ENCODE data around the gene TXNRD1. TPM values are rescaled to one million over a fixed set of nuclear protein-coding genes. Genes with fewer than 3 reads are reported as not detected.
"Not testable (repeated sequence)": the region's sequence is repeated elsewhere in the genome, so short reads cannot be mapped to it uniquely, and the experiment has no call there.

Gene TXNRD1
- total and polyA plus RNA-seq, 2 donors (not counting 1 experiment from before 2014, with no cell fraction given): 436 to 1,000 TPM

DNA sequence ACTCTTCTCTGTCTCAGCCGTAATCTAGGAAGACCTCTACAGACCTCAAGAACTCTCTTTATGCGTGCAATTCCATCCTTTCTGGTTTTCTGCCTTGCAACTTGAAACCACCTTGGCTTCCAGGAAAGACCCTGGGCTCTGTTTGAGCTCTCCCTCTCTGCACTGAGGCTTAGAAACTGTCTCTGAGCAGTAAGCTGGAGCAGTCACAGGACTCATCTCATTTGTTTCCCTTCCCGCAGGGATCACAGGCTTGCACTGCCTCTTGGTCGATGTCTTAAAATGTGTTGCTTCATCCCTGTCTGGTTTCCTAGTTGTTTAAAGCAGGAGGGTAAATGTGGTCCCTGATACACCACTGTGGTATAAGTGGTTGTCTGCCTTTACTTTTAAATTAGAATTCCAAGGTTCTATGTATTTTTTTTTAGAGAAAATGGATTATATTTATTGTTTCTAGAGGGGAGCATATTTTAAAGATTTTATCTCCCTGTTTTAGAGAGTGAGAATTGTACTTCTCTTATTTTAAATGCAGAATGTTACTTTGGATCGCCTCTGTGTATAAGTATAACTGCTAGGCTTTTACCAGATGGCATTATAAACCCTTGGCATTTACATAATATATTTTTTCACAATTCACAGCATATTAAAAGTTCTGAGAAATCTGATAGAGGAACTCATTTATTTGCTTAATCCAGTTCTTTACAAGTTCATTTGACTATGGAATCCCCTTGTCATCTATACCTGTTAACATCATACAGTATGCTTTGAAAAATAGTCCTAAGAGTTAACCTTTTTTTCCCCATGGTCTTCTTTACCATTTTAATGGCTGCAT, 114.3 kb downstream of the TXNRD1 start:
- Histone ChIP-seq H3K4me1 (ENCODE audit: control insufficient read depth, extremely low read depth, insufficient read depth, low read length) (no peaks in the 10 kb centered on the region), H3K79me2 (ENCODE audit: control insufficient read depth, insufficient read depth, low read length) (peaks cover 19% of the 10 kb centered on the region), H4K20me1 (ENCODE audit: control insufficient read depth, extremely low read depth, insufficient read depth, low read length) (no peaks in the 10 kb centered on the region), H3K9me3 (ENCODE audit: control insufficient read depth, insufficient read depth, low read depth, low read length) (no peaks in the 10 kb centered on the region), H3K4me3 (replicated peaks in 1 of 4; ENCODE audit: control extremely low read depth in 1 of 4, insufficient read depth in 1 of 4, low read depth in 3 of 4, low read length in 4 of 4) (no peak overlapping the region), H3K27me3 (ENCODE audit: control insufficient read depth, insufficient read depth, low read length) (no peaks in the 10 kb centered on the region), H3K4me2 (ENCODE audit: extremely low read depth, insufficient read depth, low read length) (no peak overlapping the region), H2AFZ (ENCODE audit: low read length) (no peak overlapping the region), H3K36me3 (ENCODE audit: control insufficient read depth, insufficient read depth, low read length) (peaks cover 19% of the 10 kb centered on the region), H3K27ac (ENCODE audit: insufficient read depth, low read length) (no peak overlapping the region), H3K9ac (ENCODE audit: insufficient read depth, low read length) (no peak overlapping the region)
- TF ChIP-seq, protein P1, sequence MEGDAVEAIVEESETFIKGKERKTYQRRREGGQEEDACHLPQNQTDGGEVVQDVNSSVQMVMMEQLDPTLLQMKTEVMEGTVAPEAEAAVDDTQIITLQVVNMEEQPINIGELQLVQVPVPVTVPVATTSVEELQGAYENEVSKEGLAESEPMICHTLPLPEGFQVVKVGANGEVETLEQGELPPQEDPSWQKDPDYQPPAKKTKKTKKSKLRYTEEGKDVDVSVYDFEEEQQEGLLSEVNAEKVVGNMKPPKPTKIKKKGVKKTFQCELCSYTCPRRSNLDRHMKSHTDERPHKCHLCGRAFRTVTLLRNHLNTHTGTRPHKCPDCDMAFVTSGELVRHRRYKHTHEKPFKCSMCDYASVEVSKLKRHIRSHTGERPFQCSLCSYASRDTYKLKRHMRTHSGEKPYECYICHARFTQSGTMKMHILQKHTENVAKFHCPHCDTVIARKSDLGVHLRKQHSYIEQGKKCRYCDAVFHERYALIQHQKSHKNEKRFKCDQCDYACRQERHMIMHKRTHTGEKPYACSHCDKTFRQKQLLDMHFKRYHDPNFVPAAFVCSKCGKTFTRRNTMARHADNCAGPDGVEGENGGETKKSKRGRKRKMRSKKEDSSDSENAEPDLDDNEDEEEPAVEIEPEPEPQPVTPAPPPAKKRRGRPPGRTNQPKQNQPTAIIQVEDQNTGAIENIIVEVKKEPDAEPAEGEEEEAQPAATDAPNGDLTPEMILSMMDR (conservative IDR thresholded peaks at IDR 0.05 in 1 of 2, IDR thresholded peaks at IDR 0.05 in 1 of 2; ENCODE audit: low read depth in 1 of 2, low read length in 2 of 2): no peak
- DNase-seq (ENCODE audit: low read depth in 2 of 2): no peak

DNA sequence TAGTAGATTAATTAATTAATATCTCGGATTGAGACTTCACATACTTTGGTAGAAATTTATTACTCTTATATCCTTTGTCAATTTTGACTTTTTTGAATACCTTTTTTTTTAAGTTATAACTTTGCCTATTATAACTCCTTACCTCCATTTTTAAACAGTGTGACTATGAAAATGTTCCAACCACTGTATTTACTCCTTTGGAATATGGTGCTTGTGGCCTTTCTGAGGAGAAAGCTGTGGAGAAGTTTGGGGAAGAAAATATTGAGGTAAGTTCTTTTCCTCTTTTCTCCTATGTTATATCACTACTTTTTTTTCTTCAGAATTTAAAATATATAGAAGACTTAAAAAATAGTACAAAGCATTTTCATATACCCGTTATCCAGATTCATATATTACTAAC, 115.8 kb downstream of the TXNRD1 start:
- Histone ChIP-seq H3K9me3 (ENCODE audit: control insufficient read depth, insufficient read depth, low read depth, low read length) (no peaks in the 10 kb centered on the region), H4K20me1 (ENCODE audit: control insufficient read depth, extremely low read depth, insufficient read depth, low read length) (no peaks in the 10 kb centered on the region), H3K4me2 (ENCODE audit: extremely low read depth, insufficient read depth, low read length) (no peak overlapping the region), H3K79me2 (ENCODE audit: control insufficient read depth, insufficient read depth, low read length) (peaks cover 17% of the 10 kb centered on the region), H3K27me3 (ENCODE audit: control insufficient read depth, insufficient read depth, low read length) (no peaks in the 10 kb centered on the region), H3K4me1 (ENCODE audit: control insufficient read depth, extremely low read depth, insufficient read depth, low read length) (no peaks in the 10 kb centered on the region), H3K27ac (ENCODE audit: insufficient read depth, low read length) (no peak overlapping the region), H2AFZ (ENCODE audit: low read length) (no peak overlapping the region), H3K9ac (ENCODE audit: insufficient read depth, low read length) (no peak overlapping the region), H3K4me3 (replicated peaks in 1 of 4; ENCODE audit: control extremely low read depth in 1 of 4, insufficient read depth in 1 of 4, low read depth in 3 of 4, low read length in 4 of 4) (no peak overlapping the region), H3K36me3 (ENCODE audit: control insufficient read depth, insufficient read depth, low read length) (peaks cover 16% of the 10 kb centered on the region)
- DNase-seq (ENCODE audit: low read depth in 2 of 2): no peak
- no peak for TF ChIP-seq EZH2 (IDR thresholded peaks at IDR 0.05; ENCODE audit: low read length, missing control alignments)
- TF ChIP-seq, protein P1 (conservative IDR thresholded peaks at IDR 0.05 in 1 of 2, IDR thresholded peaks at IDR 0.05 in 1 of 2; ENCODE audit: low read depth in 1 of 2, low read length in 2 of 2): no peak

DNA sequence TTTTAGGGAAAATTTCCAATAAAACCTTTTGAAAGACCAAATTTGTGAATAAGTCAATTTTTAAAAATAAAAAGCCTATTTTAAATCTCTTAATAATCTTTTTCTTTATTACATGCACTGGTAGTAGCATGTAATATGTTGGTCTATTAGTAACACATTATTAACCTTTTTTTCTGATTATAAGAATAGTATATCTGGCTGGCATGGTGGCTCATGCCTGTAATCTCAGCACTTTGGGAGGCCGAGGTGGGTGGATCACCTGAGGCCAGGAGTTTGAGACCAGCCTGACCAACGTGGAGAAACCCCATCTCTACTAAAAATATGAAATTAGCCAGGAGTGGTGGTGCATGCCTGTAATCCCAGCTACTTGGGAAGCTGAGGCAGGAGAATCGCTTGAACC, 116.7 kb downstream of the TXNRD1 start:
- H3K27ac ChIP-seq (ENCODE audit: insufficient read depth, low read length); H3K4me3 ChIP-seq (replicated peaks in 1 of 4; ENCODE audit: control extremely low read depth in 1 of 4, insufficient read depth in 1 of 4, low read depth in 3 of 4, low read length in 4 of 4); H2AFZ ChIP-seq (ENCODE audit: low read length); H3K9me3 ChIP-seq (ENCODE audit: control insufficient read depth, insufficient read depth, low read depth, low read length); H4K20me1 ChIP-seq (ENCODE audit: control insufficient read depth, extremely low read depth, insufficient read depth, low read length); H3K27me3 ChIP-seq (ENCODE audit: control insufficient read depth, insufficient read depth, low read length); H3K4me1 ChIP-seq (ENCODE audit: control insufficient read depth, extremely low read depth, insufficient read depth, low read length); DNase-seq (ENCODE audit: low read depth in 2 of 2); H3K4me2 ChIP-seq (ENCODE audit: extremely low read depth, insufficient read depth, low read length); H3K9ac ChIP-seq (ENCODE audit: insufficient read depth, low read length): not testable (repeated sequence)
- Histone ChIP-seq H3K79me2 (ENCODE audit: control insufficient read depth, insufficient read depth, low read length) (peaks cover 21% of the 10 kb centered on the region), H3K36me3 (ENCODE audit: control insufficient read depth, insufficient read depth, low read length) (peaks cover 18% of the 10 kb centered on the region)
